Measurements from ENCODE around the gene AKT1. TPM values are rescaled to one million over a fixed set of nuclear protein-coding genes. Genes with fewer than 3 reads are reported as not detected.

Gene AKT1
- total RNA-seq, 1 donor from 2014 or later: 136 TPM

DNA sequence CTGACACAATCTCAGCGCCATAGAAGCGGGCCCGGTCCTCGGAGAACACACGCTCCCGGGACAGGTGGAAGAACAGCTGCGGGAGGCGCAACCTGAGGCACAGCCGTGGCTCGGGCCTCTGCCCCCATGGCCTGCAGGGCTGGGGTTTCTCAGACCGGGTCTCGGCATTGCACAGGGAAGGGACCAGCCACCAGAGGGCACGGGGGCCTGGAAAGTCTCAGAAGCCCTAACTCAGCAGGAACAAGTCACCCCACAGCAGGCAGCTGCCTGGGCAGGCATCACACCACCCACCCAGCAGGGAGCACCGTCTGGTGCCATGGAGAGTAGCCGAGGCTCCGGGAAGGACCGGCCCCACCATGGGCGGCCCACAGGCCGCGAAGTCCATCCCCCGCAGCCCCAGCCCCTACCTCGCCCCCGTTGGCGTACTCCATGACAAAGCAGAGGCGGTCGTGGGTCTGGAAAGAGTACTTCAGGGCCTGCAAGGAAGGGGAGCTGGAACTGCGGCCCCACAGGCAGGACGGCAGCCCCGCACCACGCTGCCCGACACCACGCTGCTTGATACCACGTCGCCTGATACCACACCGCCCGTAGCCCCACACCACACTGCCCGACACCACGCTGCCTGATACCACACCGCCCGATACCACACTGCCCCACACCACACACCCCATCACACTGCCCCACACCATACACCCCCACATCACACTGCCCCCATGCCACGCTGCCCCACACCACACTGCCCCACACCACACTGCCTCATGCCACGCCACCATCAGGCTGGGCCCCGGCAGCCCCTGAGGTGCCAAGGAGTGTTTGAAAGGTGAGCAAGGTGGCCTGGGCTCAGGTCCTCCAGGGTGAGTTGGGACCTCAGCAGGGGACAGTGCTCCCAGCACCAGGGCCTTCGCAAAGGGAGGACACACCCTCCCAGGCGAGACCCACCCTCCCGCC is 21.8 kb downstream of the AKT1 start:
- DNase-seq (ENCODE audit: low read depth): peak; percentile 51

DNA sequence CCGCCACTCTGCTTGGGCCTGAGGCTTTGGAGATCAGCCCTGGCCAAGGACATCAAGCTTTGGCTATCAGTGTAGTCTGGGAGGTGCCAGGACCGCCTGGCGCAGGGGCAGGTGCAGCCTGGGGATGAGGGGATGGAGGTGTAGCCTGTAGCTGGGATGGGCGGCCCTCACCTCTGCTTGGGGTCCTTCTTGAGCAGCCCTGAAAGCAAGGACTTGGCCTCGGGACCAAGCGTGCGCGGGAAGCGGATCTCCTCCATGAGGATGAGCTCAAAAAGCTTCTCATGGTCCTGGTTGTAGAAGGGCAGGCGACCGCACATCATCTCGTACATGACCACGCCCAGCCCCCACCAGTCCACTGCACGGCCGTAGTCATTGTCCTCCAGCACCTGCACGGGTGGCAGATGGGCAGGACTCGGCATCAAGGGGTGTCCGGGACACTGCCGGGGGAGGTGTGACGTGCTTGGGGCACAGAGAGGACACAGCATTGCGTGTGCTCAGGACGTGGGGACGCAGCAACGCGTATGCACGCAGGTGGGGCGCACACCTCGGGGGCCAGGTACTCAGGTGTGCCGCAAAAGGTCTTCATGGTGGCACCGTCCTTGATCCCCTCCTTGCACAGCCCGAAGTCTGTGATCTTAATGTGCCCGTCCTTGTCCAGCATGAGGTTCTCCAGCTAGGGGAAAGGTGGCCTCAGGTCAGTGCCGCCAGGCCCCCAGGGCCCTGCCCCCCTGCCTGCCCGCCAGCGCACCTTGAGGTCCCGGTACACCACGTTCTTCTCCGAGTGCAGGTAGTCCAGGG is 22.6 kb downstream of the AKT1 start:
- no peak for DNase-seq (ENCODE audit: low read depth)

DNA sequence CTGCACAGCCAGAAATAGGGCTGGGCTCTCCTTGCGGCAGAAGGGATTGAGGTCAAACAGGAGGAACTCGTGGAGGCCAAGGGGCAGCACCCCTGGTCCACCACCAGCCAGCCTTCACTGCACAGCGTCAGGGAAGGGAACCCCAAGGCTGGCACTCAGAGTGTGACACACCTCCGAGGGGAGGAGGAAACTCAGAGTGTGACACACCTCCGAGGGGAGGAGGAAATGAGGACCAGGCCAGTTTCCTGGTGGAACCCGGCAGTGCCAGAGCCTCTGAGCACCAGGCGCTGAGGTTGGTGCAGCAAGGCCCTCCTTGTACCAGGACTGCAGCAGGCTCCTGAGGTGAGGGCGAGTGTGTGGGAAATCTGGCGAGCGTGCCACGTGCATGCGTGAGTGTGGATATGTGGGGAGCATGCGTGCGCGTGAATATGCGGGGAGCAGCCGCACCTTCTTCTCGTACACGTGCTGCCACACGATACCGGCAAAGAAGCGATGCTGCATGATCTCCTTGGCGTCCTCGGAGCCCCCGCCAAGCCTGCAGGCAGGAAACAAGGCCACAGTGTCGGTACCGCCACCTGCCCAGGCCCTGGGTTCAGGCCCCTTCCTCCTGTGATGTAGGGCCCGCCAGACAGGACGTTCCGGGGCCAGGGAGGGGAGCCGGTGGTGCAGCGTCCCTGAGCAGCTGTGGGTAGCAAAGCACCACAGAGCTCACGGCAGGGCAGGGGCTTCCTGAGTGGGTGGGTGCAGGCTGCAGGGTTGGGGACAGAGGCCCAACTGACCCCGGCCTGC is 23.4 kb downstream of the AKT1 start:
- no peak for DNase-seq (ENCODE audit: low read depth)

DNA sequence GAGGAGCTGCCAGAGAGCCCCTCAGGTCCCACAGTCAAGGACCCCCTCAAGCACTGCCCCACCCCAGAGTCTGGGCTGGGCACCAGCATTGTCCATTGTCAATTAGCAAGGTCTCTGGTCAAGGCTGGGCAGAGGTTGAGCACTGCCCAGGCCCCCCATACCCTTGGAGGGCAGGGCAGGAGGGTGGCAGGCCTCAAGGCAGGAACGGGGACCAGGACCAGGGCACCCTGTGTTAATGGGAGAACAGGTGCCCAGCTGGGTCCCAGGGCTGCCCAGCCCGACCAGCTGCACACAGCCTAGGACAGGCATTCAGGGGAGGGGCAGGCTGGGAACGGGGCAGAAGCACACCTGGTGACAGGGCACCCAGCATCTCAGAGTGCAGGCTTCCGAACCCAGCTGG is 24.2 kb downstream of the AKT1 start:
- no peak for DNase-seq (ENCODE audit: low read depth)

DNA sequence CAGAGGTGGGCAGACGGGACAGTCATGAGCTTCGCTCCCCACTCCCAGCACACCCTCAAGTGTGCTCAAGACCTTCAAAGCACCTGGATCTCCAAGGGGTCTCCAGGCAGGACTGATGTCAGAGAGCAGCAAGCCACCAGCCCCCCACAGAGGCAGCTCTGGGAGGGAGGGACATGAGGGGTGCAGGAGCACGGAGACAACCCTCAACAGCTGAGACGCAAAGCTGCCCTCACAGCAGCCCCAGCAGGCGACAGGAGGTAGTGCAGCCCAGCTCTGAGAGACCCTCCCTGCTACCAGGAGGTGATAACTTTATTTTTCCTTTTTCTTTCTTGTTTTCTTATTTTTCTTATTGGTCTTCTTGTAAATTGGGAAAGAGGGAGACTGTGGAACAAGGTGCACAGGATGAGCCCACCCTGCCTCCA is 24.7 kb downstream of the AKT1 start:
- DNase-seq (ENCODE audit: low read depth): peak; percentile 28

DNA sequence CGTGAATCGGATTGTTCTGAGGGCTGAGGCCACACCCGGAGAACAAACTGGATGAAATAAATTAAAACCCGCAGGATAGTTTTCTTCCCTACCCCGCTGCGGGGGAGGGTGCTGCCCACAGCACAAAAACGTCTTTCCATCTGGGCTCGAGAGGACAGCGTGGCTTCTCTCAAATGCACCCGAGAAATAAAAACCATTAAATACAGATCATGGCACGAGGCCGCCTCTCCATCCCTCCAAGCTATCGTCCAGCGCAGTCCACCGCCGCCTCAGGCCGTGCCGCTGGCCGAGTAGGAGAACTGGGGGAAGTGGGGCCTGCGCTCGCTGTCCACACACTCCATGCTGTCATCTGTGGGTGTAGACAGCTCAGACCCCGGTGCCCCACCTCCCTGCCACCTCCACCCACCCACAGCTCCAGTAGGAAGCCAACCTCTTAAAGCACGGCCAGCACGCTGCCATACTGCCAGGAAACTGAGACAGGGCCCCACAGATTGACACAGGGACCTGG is 25.4 kb downstream of the AKT1 start:
- no peak for DNase-seq (ENCODE audit: low read depth)

DNA sequence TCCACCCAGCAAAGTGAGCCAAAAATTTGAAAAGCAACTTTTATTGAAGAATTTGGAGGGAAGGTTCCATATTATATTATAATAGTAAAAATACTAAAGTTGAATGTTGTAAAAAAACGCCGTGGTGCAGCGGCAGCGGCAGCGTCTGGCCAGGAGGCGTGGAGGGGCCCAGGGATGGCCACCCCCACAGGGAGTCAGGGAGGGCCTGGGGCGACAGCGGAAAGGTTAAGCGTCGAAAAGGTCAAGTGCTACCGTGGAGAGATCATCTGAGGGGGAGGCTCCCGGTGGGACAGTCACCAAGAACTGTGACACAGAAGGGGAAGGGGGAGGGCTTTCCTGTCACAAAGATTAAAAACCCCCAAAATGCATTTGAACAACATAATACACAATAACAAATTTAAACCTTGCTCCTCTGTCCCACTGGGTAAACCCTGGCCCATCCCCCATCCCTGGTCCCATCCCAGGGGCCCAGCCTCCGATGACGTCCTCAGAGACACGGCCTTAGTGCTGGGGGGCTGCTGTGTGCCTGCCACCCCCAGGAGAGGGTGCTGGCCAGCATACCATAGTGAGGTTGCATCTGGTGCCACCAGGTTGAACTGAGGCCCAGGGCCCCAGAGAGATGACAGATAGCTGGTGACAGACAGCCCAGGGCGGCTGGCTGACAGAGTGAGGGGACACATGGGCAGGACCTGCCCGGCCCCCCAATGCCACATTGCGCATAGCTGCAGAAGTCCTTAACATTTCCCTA is 26.1 kb downstream of the AKT1 start:
- DNase-seq (ENCODE audit: low read depth): no peak

DNA sequence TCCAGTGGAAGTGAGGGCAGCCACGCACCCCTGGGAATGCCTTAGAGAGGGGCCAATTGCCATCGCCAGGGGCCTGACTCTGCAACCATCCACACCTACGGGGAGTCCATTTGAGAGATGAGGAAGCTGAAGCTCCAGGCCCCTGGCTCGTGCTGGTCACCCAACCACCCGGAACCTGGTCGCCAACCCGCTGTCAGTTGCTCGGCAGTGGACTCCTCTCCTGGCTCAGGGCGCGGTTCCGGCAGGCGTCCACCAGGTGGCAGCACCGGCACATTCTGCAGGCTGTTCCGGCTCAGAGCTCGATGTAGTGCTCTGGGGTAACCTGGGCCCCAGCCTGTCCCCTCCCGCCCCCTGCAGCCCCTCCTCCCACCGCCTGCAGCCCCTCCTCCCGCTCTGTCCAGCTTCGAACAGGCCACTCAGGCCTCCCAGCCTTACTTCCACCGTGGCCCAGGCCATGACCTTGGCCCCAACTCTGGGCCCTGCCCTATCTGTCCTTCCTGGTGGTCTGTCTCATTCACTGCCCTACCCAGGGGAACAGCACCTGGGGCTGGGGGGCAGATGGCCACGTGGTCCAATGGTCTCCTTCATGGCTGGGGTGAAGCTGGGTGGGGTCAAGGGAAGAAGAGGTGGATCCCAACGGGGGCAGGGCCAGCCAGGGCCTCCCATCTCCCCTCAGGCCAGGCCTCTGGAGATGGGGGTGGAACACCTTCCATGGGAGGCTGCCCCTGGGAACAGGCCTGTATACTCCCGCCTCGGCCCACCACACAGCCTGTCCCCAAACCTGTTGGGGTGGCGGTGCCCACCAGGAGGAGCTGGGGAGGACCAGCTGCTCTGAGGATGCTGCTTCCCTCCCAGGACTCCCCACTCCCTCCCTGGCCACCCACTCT is 26.9 kb downstream of the AKT1 start:
- DNase-seq (ENCODE audit: low read depth): peak; percentile 82

DNA sequence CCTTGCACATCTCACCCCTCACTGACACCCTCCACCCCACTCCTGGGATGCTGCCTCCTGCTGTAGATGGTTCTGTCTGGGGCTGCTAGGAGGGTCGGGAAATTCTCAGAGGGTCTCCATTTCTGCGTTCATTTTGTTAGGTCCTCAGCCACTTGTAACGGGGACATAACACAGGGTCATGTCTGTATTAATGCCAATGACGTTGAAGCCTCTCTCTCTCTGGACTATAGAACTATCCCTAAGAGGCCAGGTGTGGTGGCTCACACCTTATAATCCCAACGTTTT is 28.0 kb downstream of the AKT1 start:
- DNase-seq (ENCODE audit: low read depth): no peak

DNA sequence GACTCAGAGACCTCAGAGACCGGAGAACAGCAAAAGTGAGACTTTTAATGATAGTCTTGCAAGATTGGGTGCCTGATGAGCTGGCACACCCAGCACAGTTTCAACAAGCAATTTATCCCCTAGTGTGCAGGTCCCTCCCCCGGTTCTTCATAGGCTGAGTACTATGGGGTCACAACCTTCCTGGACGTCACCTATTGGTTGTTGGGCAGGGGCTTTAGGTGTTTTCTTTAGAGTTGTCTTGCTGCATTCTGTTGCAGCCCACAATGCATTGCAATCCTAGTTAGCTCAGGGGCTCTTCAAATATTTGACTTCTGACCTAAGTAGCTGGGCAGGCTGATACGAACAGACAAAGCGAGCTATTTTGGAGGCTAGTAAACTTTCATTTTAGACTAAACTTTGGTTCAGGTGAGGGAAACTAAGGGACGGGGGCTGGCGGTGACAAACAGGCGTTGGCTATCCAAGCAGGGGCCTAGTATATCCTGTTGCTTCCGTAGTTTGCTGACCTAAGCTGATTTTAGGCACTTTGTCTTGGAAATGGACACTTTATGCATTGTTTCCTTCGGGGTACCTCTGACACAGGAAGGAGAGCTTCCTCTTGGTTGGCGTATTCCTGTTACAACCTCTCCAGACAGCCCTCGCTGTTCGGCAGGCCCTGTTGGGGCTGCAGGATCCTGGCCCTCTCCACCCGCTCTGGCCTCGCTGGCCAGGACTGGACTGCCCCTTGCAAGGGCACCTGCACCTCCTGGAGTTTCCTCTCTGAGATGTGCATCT is 28.5 kb downstream of the AKT1 start:
- no peak for DNase-seq (ENCODE audit: low read depth)

DNA sequence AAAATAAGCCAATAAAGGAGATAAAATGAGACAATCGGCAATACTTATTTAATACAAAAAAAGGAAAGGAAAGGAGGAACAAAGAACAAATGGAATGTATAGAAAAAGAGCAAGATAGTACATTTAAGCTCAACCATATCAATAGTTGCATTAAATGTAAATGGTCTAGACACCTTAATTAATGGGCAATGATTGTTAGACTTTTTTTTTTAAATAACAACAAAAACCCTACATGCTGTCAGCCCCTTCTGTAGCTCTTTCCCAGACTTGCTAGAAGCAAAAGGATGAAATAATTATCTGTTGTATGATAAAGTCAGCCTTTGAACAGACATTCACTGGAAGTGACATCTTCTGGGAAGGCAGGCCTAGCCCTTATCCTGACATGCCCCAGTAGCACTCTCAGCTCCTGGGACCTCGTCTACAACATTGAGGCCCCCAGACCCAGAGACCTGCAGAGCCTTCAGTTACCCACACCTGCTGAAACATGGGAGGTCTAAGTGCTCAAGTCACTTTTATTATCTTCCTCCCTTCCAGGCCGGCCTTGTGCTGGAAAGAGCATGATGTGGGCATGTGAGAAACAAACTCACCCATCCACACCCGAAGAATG is 29.2 kb downstream of the AKT1 start:
- DNase-seq (ENCODE audit: low read depth): no peak

DNA sequence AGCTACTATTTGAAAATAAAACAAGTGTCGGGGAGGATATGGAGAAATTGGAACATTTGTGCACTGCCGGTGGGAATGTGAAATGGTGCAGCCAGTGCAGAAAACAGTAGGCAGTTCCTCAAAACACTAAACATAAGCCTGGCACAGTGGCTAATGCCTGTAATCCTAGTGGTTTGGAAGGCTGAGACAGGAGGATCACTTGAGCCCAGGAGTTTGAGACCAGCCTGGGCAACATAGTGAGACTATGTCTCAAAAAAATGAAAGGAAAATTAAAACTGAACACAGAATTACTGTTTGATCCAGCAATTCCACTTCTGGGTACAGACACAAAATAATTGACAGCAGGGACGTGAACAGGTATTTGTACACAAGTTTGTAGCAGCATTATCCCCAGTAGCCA is 30.0 kb downstream of the AKT1 start:
- no peak for DNase-seq (ENCODE audit: low read depth)

DNA sequence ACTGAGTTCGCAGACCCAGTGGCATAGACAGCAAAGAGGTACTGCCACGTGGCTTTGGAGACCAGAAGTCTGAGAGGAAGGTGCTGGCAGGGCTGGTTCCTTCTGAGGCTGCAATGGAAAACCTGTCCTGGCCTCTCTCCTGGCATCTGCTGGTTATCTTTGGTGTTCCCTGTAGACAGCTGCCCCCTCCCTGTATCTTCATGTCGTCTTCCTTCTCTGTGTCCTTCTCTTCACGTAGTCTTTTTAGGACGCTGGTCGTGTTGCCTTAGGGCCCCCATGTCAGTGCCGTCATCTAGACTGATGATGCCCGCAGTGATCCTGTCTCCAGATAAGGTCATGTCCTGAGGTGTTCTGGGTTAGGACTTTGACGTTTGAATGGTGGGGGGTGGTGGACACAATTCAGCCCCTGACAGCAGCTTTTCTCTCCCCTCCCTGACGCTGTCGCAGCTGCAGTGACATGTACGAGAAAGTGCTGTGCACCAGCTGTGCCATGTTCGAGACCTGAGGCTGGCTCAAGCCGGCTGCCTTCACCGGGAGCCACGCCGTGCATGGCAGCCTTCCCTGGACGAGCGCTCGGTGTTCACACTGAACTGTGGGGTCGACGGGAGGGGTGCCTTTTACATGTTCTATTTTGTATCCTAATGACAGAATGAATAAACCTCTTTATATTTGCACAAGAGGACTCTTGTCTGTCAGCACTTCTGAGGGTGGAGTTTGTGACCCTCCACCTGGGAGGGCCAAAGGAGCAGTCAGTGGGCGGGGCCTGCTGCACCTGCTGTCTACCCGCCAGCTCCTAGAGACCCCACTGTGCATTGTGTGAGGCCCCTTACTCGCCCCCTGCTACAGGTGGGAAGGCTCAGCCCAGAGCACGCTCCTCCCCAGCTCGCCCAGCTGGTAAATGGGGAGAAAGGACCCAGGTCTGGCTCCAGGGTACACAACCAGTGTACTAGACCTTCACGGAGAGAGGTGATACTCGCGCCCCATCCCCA is 36.3 kb downstream of the AKT1 start:
- no peak for DNase-seq (ENCODE audit: low read depth)

DNA sequence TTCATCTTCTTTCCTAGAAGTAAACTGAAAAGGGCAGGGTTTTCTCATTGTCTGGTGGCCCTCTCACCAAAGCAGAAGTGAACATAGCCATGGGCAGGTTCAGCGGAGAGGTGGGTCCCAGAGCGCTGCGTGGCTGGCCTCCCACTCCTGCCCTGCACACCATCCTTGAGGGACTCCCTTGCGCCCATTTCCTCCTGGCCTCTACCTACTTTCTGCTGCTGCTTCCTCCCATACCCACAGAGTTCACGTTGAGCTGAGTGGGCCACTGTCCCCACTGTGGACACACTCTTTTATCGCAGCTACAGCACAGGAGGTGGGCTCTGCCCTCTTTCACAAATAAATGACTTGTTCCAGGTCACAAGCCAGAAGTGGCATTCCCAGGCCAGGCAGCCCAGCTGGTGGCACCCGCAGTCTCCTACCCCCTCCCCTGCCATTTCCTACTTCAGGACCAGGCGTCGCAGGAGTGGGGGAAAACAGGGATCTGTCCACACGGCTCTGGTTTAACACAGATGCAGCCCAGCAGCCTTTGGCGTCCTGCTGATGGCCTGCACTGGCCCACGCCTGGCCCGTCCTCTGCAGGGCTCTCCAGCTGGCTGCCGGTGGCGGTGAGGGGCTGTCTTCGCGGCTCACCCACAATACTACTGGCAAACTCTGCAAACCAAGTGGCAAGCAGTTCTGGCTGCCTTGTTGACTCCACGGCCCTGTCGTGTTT is 37.7 kb downstream of the AKT1 start:
- DNase-seq (ENCODE audit: low read depth): no peak

DNA sequence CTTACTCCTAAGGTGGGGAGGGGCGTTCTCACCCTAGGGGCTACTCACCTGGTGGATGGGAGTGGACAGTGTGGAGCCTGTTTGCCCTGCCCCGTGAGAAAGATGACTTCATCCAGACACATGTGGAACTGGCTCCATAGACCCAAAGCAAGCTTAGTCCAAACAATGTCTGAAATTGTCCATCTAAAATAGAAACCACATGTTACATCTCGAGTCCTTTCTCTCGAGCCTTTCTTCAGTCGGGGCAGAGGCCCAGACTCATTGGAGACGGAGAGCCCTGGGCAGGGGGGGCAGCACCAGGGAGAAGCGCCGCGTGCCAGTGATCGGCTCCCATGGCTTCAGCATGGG is 38.3 kb downstream of the AKT1 start:
- no peak for DNase-seq (ENCODE audit: low read depth)

DNA sequence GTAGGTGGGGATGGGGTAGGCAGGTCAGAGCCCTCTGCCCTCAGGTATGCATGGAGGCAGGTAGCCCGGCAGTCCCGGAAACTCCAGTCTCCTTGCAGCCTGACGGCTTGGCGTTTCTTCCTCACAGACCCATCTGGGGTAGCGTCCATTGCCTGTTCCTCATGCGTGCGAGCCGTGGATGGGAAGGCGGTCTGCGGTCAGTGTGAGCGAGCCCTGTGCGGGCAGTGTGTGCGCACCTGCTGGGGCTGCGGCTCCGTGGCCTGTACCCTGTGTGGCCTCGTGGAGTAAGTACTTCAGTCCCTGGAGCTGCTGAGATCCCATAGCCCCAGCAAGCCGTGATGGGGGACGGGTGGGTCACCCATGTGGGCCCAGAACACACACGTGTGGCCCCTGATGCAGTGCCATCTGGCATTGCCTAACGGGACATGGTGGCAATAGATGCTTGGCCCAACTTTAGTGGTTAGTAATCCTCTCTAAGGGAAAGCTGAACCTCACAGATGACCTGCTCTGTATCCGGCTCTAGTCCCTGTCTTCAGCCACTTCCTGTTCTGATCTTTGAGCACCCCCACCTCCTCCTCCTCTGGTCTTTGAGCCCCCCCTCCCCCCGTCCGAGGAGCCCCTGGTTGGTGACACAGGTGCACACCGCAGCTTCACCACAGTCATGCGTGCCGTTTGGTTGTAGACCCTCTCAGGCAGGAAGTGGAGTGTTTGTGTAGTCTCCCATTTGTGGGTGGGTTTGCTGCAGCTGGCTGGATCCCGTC is 38.9 kb downstream of the AKT1 start:
- no peak for DNase-seq (ENCODE audit: low read depth)
